GM12891 (cell line): Measurements from ENCODE around the gene ZNF474.

ENCODE experiments used
- POLR2A ChIP-seq: IDR thresholded peaks from 2 replicates; pipeline ENCODE4 v1.6.1; 2011; ENCODE audit warnings: low read depth, low read length, control low read depth
- POLR2AphosphoS5 ChIP-seq: IDR thresholded peaks from 2 replicates; pipeline ENCODE4 v1.6.1; 2011; ENCODE audit warnings: low read depth, low read length, control low read depth
- SPI1 ChIP-seq: IDR thresholded peaks from 2 replicates; pipeline ENCODE4 v1.6.1; 2011; ENCODE audit warnings: low read depth, low read length, control low read depth

GRCh38 chr5:122179701-122180100 lies 50.4 kb downstream of the ZNF474 start:
- no peak for TF ChIP-seq POLR2A
- TF ChIP-seq SPI1: no peak
- TF ChIP-seq POLR2AphosphoS5: no peak
